Sigmoid colon (tissue), 7 donors: Measurements from ENCODE around the gene AKAP17A. TPM values are rescaled to one million over a fixed set of nuclear protein-coding genes. Genes with fewer than 3 reads are reported as not detected.

ENCODE experiments used
- DNase-seq: peaks from one replicate; pipeline ENCODE4 v3.0.0-alpha.2; 2019
- H3K27ac ChIP-seq, 4 donors: fragments of 200-600 bp; sonication (generic); one replicate each; pipeline ENCODE4 v1.5.1; 2016 to 2019; ENCODE audit warnings: mild to moderate bottlenecking in 1 of 4
- H3K27me3 ChIP-seq, 3 donors: fragments of 200-600 bp; sonication (generic); one replicate each; pipeline ENCODE4 v1.5.1; 2019; ENCODE audit warnings: mild to moderate bottlenecking in 1 of 3
- H3K36me3 ChIP-seq, 4 donors: fragments of 200-600 bp; sonication (generic); one replicate each; pipeline ENCODE4 v1.5.1; 2016 to 2019
- H3K4me1 ChIP-seq, 4 donors: fragments of 200-600 bp; sonication (generic); one replicate each; pipeline ENCODE4 v1.5.1; 2017 to 2019
- H3K4me3 ChIP-seq, 4 donors: fragments of 200-600 bp; sonication (generic); one replicate each; pipeline ENCODE4 v1.5.1; 2017 to 2019; ENCODE audit warnings: mild to moderate bottlenecking in 2 of 4, moderate library complexity in 1 of 4
- H3K9me3 ChIP-seq, 4 donors: fragments of 200-600 bp in 3 of 4; sonication (generic) in 3 of 4; one replicate each; pipeline versions ENCODE4 v1.5.1 to v1.6.1; 2013 to 2019
- EP300 ChIP-seq, 4 donors: sonication (generic); formaldehyde crosslinking; IDR thresholded peaks; one replicate each; pipeline ENCODE4 v1.6.1; 2017; ENCODE audit warnings: antibody characterized with exemption in 4 of 4
- POLR2A ChIP-seq, 2 donors: fragments of 450-650 bp; IDR thresholded peaks; one replicate each; pipeline ENCODE4 v1.6.1; 2016; ENCODE audit warnings: antibody characterized with exemption in 2 of 2, mild to moderate bottlenecking in 2 of 2, moderate library complexity in 2 of 2
- POLR2AphosphoS5 ChIP-seq, 4 donors: sonication (generic); formaldehyde crosslinking; IDR thresholded peaks; one replicate each; pipeline ENCODE4 v1.6.1; 2017; ENCODE audit warnings: antibody characterized with exemption in 4 of 4
- WGBS, 2 donors: extraction: QIAGEN DNeasy Blood & Tissue Kit; methylation state at CpG; one replicate each; pipeline ENCODE4 v1.1.7; 2013; 5-methylcytosine and 5-hydroxymethylcytosine counted together
- intact Hi-C: fragments of 100-400 bp; cut with DNase I; formaldehyde crosslinking; loops from one replicate; pipeline ENCODE4 v1.15.1; 2023
- polyA plus RNA-seq, 3 donors: library from polyadenylated mRNA; stranded (reverse); fragments of 200-250 nt; gene quantifications; one replicate each; pipeline ENCODE4 v1.2.3, GENCODE V29; 2013
- total RNA-seq, 4 donors: library from RNA; depleted of rRNA; stranded (reverse); fragments of >200 nt; gene quantifications; one replicate each; pipeline ENCODE4 v1.1.0, GENCODE V29; 2016
- TF ChIP-seq, protein P1 (sequence below), 4 experiments: fragments of 450-650 bp in 3 of 4; fragments of 200-600 bp in 1 of 4; IDR thresholded peaks; one replicate each; pipeline ENCODE4 v1.5.1; 2016 to 2019; ENCODE audit warnings: antibody characterized with exemption in 4 of 4, mild to moderate bottlenecking in 3 of 4, moderate library complexity in 2 of 4
- donor health status: healthy with polysubstance abuse.
- donor health status: Bipolar disorder and iron deficiency.
- donor health status: healthy.

AKAP17A gene
- total and polyA plus RNA-seq, 7 donors, result 8.4 to 45.1 (median 24.2) TPM

DNA sequence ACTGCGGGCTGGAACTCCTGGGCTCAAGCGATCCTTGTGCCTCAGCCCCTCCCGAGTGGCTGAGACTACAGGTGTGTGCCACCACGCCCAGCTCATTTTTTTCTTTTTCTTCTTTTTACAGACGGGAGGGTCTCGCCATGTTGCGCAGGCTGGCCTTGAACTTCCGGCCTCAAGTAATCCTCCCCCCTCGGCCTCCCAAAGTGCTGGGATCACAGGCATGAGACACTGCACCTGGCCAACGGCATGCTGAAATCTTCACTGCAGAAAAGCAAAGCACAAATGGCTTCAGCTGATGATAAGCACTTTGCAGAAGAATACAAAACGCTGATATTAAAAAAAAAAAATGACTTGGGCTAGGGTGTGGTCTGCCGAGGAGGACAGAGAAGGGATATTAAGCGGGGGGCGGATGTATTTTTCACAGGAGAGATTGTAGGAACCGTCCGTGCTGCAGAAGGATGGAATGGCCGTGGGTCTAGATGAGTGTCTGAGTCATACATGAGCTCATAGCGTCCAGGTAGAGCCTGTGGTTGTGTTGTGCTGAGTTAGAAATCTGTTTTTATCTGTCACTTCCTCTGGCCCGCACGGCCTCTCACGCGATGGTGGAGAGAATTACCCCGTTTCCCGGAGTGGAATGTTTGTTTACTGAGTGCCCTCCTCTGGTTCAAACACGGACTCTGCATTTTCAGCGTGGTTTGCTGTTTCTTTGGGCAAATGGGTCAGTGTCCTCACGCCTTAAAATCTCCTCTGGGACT, 8.5 kb upstream of the AKAP17A start:
- Histone ChIP-seq H3K27ac (no peak overlapping the region), H3K27me3 (peaks cover 0 to 8% (median 0%) of the 10 kb centered on the region in 3 donors), H3K4me1 (no peaks in the 10 kb centered on the region), H3K9me3 (no peaks in the 10 kb centered on the region), H3K4me3 (no peak overlapping the region), H3K36me3 (no peaks in the 10 kb centered on the region)
- WGBS, 2 donors, result 12 to 62% methylated on average over 27 of the region's 27 CpGs
- DNase-seq, result no peak
- no peak for TF ChIP-seq EP300 (IDR thresholded peaks at IDR 0.05)
- TF ChIP-seq, protein P1, sequence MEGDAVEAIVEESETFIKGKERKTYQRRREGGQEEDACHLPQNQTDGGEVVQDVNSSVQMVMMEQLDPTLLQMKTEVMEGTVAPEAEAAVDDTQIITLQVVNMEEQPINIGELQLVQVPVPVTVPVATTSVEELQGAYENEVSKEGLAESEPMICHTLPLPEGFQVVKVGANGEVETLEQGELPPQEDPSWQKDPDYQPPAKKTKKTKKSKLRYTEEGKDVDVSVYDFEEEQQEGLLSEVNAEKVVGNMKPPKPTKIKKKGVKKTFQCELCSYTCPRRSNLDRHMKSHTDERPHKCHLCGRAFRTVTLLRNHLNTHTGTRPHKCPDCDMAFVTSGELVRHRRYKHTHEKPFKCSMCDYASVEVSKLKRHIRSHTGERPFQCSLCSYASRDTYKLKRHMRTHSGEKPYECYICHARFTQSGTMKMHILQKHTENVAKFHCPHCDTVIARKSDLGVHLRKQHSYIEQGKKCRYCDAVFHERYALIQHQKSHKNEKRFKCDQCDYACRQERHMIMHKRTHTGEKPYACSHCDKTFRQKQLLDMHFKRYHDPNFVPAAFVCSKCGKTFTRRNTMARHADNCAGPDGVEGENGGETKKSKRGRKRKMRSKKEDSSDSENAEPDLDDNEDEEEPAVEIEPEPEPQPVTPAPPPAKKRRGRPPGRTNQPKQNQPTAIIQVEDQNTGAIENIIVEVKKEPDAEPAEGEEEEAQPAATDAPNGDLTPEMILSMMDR (IDR thresholded peaks at IDR 0.05), result no peak
- no peak for TF ChIP-seq POLR2AphosphoS5 (IDR thresholded peaks at IDR 0.05)
- TF ChIP-seq POLR2A (IDR thresholded peaks at IDR 0.05), result no peak
- intact Hi-C loops, result no loop called here

DNA sequence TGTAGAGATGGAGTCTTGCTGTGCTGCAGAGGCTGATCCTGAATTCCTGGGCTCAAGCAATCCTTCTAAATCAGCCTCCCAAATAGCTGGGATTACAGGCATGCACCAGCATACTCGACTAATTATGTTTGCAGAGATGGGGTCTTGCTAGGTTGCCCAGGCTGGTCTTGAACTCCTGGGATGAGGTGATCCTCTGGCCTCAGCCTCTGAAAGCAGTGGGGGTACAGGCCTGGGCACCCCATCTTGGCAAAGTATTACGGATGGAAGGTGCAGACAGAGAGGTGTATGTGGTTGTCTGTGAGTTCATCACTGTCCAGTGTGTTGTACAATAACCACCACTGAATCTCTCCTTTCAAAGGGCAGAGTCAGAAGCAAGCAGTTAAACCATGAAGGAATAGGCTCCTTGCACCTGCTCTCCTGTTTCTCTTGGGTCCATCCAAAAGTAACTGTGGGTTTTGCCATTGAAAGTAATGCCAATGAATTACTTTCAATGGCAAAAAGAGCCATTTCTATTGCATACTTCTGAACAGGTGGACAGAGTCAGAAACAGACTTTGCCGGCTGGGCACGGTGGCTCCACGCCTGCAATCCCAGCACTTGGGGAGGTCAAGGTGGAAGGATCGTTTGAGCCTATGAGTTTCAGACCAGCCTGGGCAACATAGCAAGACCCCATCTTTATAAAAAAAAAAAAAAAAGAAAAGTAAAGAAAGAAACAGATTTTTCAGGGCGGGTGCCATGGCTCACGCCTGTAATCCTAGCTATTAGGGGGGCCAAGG, 7.0 kb upstream of the AKAP17A start:
- 83 to 89% methylated on average over 8 of the region's 8 CpGs for WGBS, 2 donors

DNA sequence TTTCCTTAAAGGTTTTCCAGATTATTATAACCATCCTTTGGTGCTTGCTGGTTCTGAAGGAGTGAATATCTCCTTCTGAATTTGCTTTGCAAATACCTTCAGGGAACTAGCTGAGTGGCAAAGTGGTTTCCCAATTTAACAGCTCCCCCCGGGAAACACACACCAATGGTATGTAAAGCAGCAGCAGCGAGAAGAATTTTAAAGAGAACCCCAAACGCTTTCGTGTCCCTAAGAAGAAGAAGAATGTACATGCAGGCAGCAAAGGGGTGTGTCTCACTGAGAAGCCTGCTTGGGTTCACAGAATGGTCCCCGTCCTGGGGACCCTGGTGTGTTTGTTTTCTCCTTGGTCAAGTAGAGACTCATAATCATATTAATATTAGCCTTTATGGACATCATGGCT, 4.2 kb upstream of the AKAP17A start:
- H3K27me3 ChIP-seq, result peaks cover 0 to 8% (median 0%) of the 10 kb centered on the region in 3 donors
- H3K36me3 ChIP-seq, result no peaks in the 10 kb centered on the region
- 29 to 44% methylated on average over 5 of the region's 5 CpGs for WGBS, 2 donors
- DNase-seq, result no peak
- TF ChIP-seq POLR2AphosphoS5 (IDR thresholded peaks at IDR 0.05), result no peak
- no peak for TF ChIP-seq EP300 (IDR thresholded peaks at IDR 0.05)
- TF ChIP-seq, protein P1 (IDR thresholded peaks at IDR 0.05), result no peak
- TF ChIP-seq POLR2A (IDR thresholded peaks at IDR 0.05), result no peak
- intact Hi-C loops, result no loop called here
- no peak overlapping the region for H3K4me3 ChIP-seq
- H3K27ac ChIP-seq, result no peak overlapping the region
- H3K9me3 ChIP-seq, result no peaks in the 10 kb centered on the region
- H3K4me1 ChIP-seq, result peaks cover 0 to 4% (median 1%) of the 10 kb centered on the region in 4 donors

More for the DNA sequence above, 7.0 kb upstream of the AKAP17A start:
- TF ChIP-seq POLR2A (IDR thresholded peaks at IDR 0.05), result no peak
- no peak for TF ChIP-seq EP300 (IDR thresholded peaks at IDR 0.05)
- TF ChIP-seq, protein P1 (IDR thresholded peaks at IDR 0.05), result no peak
- TF ChIP-seq POLR2AphosphoS5 (IDR thresholded peaks at IDR 0.05), result no peak
- Histone ChIP-seq H3K4me1 (no peaks in the 10 kb centered on the region), H3K27me3 (peaks cover 0 to 8% (median 0%) of the 10 kb centered on the region in 3 donors), H3K27ac (no peak overlapping the region), H3K36me3 (no peaks in the 10 kb centered on the region), H3K4me3 (no peak overlapping the region), H3K9me3 (no peaks in the 10 kb centered on the region)
- intact Hi-C loops, result no loop called here
- DNase-seq, result no peak

DNA sequence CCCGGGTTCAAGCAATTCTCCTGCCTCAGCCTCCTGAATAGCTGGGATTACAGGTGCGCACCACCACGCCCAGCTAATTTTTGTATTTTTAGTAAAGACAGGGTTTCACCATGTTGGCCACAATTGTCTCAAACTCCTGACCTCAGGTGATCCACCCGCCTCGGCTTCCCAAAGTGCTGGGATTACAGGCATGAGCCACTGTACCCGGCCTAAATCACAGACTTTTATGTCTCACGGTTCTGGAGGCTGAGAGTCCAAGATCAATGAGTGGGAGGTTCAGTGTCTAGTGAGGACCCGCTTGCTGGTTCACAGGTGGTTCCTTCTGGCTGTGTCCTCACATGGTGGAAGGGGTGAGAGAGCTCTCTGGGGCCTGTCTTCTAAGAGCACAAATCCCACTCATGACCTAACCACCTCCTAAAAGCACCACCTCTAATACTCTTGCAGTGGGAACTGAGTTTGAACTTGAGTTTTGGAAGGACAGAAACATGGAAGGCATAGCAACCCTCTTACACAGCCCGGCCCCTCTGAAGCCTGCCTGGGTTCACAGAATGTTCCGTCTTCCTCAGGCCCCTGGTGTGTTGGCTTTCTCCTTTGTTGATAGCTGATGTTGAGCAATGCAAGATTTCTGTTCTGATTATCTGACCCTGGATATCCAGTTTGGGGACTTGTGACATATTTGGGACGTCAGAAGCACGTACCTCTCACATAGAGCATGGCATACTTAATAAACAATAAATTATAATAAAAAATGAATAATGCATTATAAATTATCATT, 1.9 kb upstream of the AKAP17A start:
- WGBS, 2 donors, result 79 to 87% methylated on average over 12 of the region's 12 CpGs
- no peaks in the 10 kb centered on the region for H3K9me3 ChIP-seq
- peaks cover 0 to 26% (median 23%) of the 10 kb centered on the region in 4 donors for H3K4me1 ChIP-seq
- intact Hi-C loops, result loop anchor here (2.0 to 10.0 kb wide), 6 partner anchors 135 to 1205 kb away; partner anchors contain the start of genes DHRSX, PPP2R3B, SLC25A6 and ZBED1
- peaks cover 11 to 14% (median 13%) of the 10 kb centered on the region in 4 donors for H3K36me3 ChIP-seq
- H3K27ac ChIP-seq, result no peak overlapping the region
- no peak for TF ChIP-seq EP300 (IDR thresholded peaks at IDR 0.05)
- TF ChIP-seq, protein P1 (IDR thresholded peaks at IDR 0.05), result no peak
- TF ChIP-seq POLR2A (IDR thresholded peaks at IDR 0.05), result no peak
- no peak for TF ChIP-seq POLR2AphosphoS5 (IDR thresholded peaks at IDR 0.05)
- H3K27me3 ChIP-seq, result peaks cover 0 to under 1% (median 0%) of the 10 kb centered on the region in 3 donors
- DNase-seq, result no peak
- H3K4me3 ChIP-seq, result no peak overlapping the region
